KOPT-K1 (cell line): ENCODE data around the gene B3GAT1.

ENCODE experiments used
- H3K27ac ChIP-seq: fragments of 200-600 bp; sonication (generic); 2 replicates; pipeline ENCODE4 v1.5.1; 2016; ENCODE audit warnings: antibody characterized with exemption, mild to moderate bottlenecking, low read depth, low read length; ENCODE audit not compliant: poor library complexity, severe bottlenecking
- H3K36me3 ChIP-seq: fragments of 200-600 bp; sonication (generic); 2 replicates; pipeline ENCODE4 v1.5.1; 2017; ENCODE audit warnings: antibody characterized with exemption, mild to moderate bottlenecking, low read length, moderate library complexity; ENCODE audit not compliant: insufficient read depth
- H3K9me3 ChIP-seq: fragments of 200-600 bp; sonication (generic); 2 replicates; pipeline ENCODE4 v1.5.1; 2017; ENCODE audit warnings: antibody characterized with exemption, low read length, mild to moderate bottlenecking; ENCODE audit not compliant: insufficient read depth, poor library complexity, severe bottlenecking

B3GAT1 gene

GRCh38 chr11:134380785-134381184 lies 31.3 kb downstream of the B3GAT1 start:
- Histone ChIP-seq H3K9me3 (no peaks in the 10 kb centered on the region), H3K27ac (no peak overlapping the region), H3K36me3 (no peaks in the 10 kb centered on the region)

- H3K9me3 ChIP-seq: no peaks in the 10 kb centered on the region
- H3K36me3 ChIP-seq: no peaks in the 10 kb centered on the region
- no peak overlapping the region for H3K27ac ChIP-seq
Measured at GRCh38 chr11:134380229-134380628, 31.8 kb downstream of the B3GAT1 start.

- no peaks in the 10 kb centered on the region for H3K9me3 ChIP-seq
Measured at GRCh38 chr11:134379241-134379640, 32.8 kb downstream of the B3GAT1 start.

GRCh38 chr11:134377876-134378275 lies 34.2 kb downstream of the B3GAT1 start:
- H3K27ac ChIP-seq: no peak overlapping the region
- H3K9me3 ChIP-seq: no peaks in the 10 kb centered on the region

More at GRCh38 chr11:134379241-134379640, 32.8 kb downstream of the B3GAT1 start:
- Histone ChIP-seq H3K36me3 (no peaks in the 10 kb centered on the region), H3K27ac (no peak overlapping the region)

GRCh38 chr11:134376150-134376921 lies 35.7 kb downstream of the B3GAT1 start:
- no peak overlapping the region for H3K27ac ChIP-seq
- H3K36me3 ChIP-seq: no peaks in the 10 kb centered on the region
- H3K9me3 ChIP-seq: no peaks in the 10 kb centered on the region

More at GRCh38 chr11:134377876-134378275, 34.2 kb downstream of the B3GAT1 start:
- H3K36me3 ChIP-seq: no peaks in the 10 kb centered on the region

GRCh38 chr11:134374891-134375550 lies 37.0 kb downstream of the B3GAT1 start:
- no peaks in the 10 kb centered on the region for H3K36me3 ChIP-seq
- H3K27ac ChIP-seq: no peak overlapping the region
- no peaks in the 10 kb centered on the region for H3K9me3 ChIP-seq

GRCh38 chr11:134374171-134374570 lies 37.9 kb downstream of the B3GAT1 start:
- H3K36me3 ChIP-seq: no peaks in the 10 kb centered on the region
- no peaks in the 10 kb centered on the region for H3K9me3 ChIP-seq
- no peak overlapping the region for H3K27ac ChIP-seq

GRCh38 chr11:134373591-134374052 lies 38.4 kb downstream of the B3GAT1 start:
- Histone ChIP-seq H3K36me3 (no peaks in the 10 kb centered on the region), H3K27ac (no peak overlapping the region), H3K9me3 (no peaks in the 10 kb centered on the region)

- Histone ChIP-seq H3K9me3 (no peaks in the 10 kb centered on the region), H3K27ac (no peak overlapping the region), H3K36me3 (no peaks in the 10 kb centered on the region)
Measured at GRCh38 chr11:134372961-134373360, 39.1 kb downstream of the B3GAT1 start.

- Histone ChIP-seq H3K9me3 (no peaks in the 10 kb centered on the region), H3K27ac (no peak overlapping the region), H3K36me3 (no peaks in the 10 kb centered on the region)
Measured at GRCh38 chr11:134372536-134372935, 39.5 kb downstream of the B3GAT1 start.

- Histone ChIP-seq H3K36me3 (no peaks in the 10 kb centered on the region), H3K9me3 (no peaks in the 10 kb centered on the region), H3K27ac (no peak overlapping the region)
Measured at GRCh38 chr11:134371436-134372185, 40.4 kb downstream of the B3GAT1 start.

GRCh38 chr11:134370526-134371435 lies 41.3 kb downstream of the B3GAT1 start:
- no peaks in the 10 kb centered on the region for H3K9me3 ChIP-seq
- no peaks in the 10 kb centered on the region for H3K36me3 ChIP-seq
- H3K27ac ChIP-seq: no peak overlapping the region

- Histone ChIP-seq H3K36me3 (no peaks in the 10 kb centered on the region), H3K27ac (no peak overlapping the region), H3K9me3 (no peaks in the 10 kb centered on the region)
Measured at GRCh38 chr11:134369656-134370525, 42.2 kb downstream of the B3GAT1 start.

GRCh38 chr11:134367781-134368180 lies 44.3 kb downstream of the B3GAT1 start:
- H3K9me3 ChIP-seq: no peaks in the 10 kb centered on the region
- H3K36me3 ChIP-seq: no peaks in the 10 kb centered on the region
- H3K27ac ChIP-seq: no peak overlapping the region
